T-helper 1 cell treated with Interleukin-12 subunit alpha and Interleukin-12 subunit beta and Interleukin-4 antibody, amounts not matched to agents 30 μg/mL and 1 μg/mL, for 36 hours (primary cell): ENCODE data around the gene TNK2.

ENCODE experiments used
- H3K27ac Mint-ChIP-seq: one replicate; pipeline ENCODE4 v1.8.0; 2021; ENCODE audit warnings: mild to moderate bottlenecking, mixed read lengths
- H3K27me3 Mint-ChIP-seq: one replicate; pipeline ENCODE4 v1.8.0; 2021; ENCODE audit warnings: low read depth, mixed read lengths
- H3K36me3 Mint-ChIP-seq: one replicate; pipeline ENCODE4 v1.8.0; 2021; ENCODE audit warnings: low read depth, mixed read lengths
- H3K4me1 Mint-ChIP-seq: one replicate; pipeline ENCODE4 v1.8.0; 2021; ENCODE audit warnings: low read depth, mixed read lengths
- H3K4me3 Mint-ChIP-seq: one replicate; pipeline ENCODE4 v1.8.0; 2021; ENCODE audit warnings: mild to moderate bottlenecking, moderate library complexity, mixed read lengths
- H3K9me3 Mint-ChIP-seq: one replicate; pipeline ENCODE4 v1.8.0; 2021; ENCODE audit warnings: mixed read lengths

The TNK2 gene

GRCh38 chr3:195897081-195897852 is 11.1 kb downstream of the TNK2 start:
- H3K9me3 Mint-ChIP-seq: no peaks in the 10 kb centered on the region
- H3K27ac Mint-ChIP-seq: peak overlapping the region; percentile 46
- H3K4me1 Mint-ChIP-seq: peaks cover 43% of the 10 kb centered on the region
- H3K36me3 Mint-ChIP-seq: peaks cover 11% of the 10 kb centered on the region
- H3K27me3 Mint-ChIP-seq: no peaks in the 10 kb centered on the region
- H3K4me3 Mint-ChIP-seq: peak overlapping the region; percentile 39

- Mint-ChIP-seq H3K27me3 (no peaks in the 10 kb centered on the region), H3K9me3 (no peaks in the 10 kb centered on the region), H3K4me3 (peak overlapping the region; percentile 88), H3K4me1 (peaks cover 43% of the 10 kb centered on the region), H3K36me3 (peaks cover 11% of the 10 kb centered on the region), H3K27ac (peak overlapping the region; percentile 88)
Observed at GRCh38 chr3:195896361-195897080, 11.8 kb downstream of the TNK2 start.

- Mint-ChIP-seq H3K4me3 (peak overlapping the region; percentile 88), H3K4me1 (peaks cover 38% of the 10 kb centered on the region), H3K36me3 (peaks cover 8% of the 10 kb centered on the region), H3K27me3 (no peaks in the 10 kb centered on the region), H3K9me3 (no peaks in the 10 kb centered on the region), H3K27ac (peak overlapping the region; percentile 88)
Observed at GRCh38 chr3:195895861-195896360, 12.4 kb downstream of the TNK2 start.

GRCh38 chr3:195895078-195895860 is 13.1 kb downstream of the TNK2 start:
- Mint-ChIP-seq H3K36me3 (peaks cover 6% of the 10 kb centered on the region), H3K4me3 (peak overlapping the region; percentile 91), H3K27me3 (no peaks in the 10 kb centered on the region), H3K27ac (peak overlapping the region; percentile 82), H3K9me3 (no peaks in the 10 kb centered on the region), H3K4me1 (peaks cover 31% of the 10 kb centered on the region)

- Mint-ChIP-seq H3K27ac (no peak overlapping the region), H3K27me3 (no peaks in the 10 kb centered on the region), H3K4me1 (peaks cover 25% of the 10 kb centered on the region), H3K9me3 (no peaks in the 10 kb centered on the region), H3K36me3 (no peaks in the 10 kb centered on the region), H3K4me3 (peak overlapping the region; percentile 91)
Observed at GRCh38 chr3:195893916-195894465, 14.4 kb downstream of the TNK2 start.

- Mint-ChIP-seq H3K36me3 (no peaks in the 10 kb centered on the region), H3K4me3 (no peak overlapping the region), H3K27me3 (no peaks in the 10 kb centered on the region), H3K27ac (no peak overlapping the region), H3K9me3 (no peaks in the 10 kb centered on the region), H3K4me1 (peaks cover 25% of the 10 kb centered on the region)
Observed at GRCh38 chr3:195893516-195893915, 14.8 kb downstream of the TNK2 start.

- H3K36me3 Mint-ChIP-seq: no peaks in the 10 kb centered on the region
- no peak overlapping the region for H3K27ac Mint-ChIP-seq
- no peak overlapping the region for H3K4me3 Mint-ChIP-seq
- H3K27me3 Mint-ChIP-seq: no peaks in the 10 kb centered on the region
- no peaks in the 10 kb centered on the region for H3K9me3 Mint-ChIP-seq
- H3K4me1 Mint-ChIP-seq: peaks cover 21% of the 10 kb centered on the region
Observed at GRCh38 chr3:195893044-195893395, 15.3 kb downstream of the TNK2 start.

- Mint-ChIP-seq H3K36me3 (no peaks in the 10 kb centered on the region), H3K4me3 (no peak overlapping the region), H3K27me3 (no peaks in the 10 kb centered on the region), H3K9me3 (no peaks in the 10 kb centered on the region), H3K27ac (no peak overlapping the region), H3K4me1 (peaks cover 17% of the 10 kb centered on the region)
Observed at GRCh38 chr3:195892105-195893043, 16.0 kb downstream of the TNK2 start.

- Mint-ChIP-seq H3K27ac (no peak overlapping the region), H3K36me3 (no peaks in the 10 kb centered on the region), H3K9me3 (no peaks in the 10 kb centered on the region), H3K4me3 (no peak overlapping the region), H3K27me3 (no peaks in the 10 kb centered on the region), H3K4me1 (peaks cover 15% of the 10 kb centered on the region)
Observed at GRCh38 chr3:195891431-195892104, 16.8 kb downstream of the TNK2 start.

GRCh38 chr3:195889870-195890295 is 18.5 kb downstream of the TNK2 start:
- H3K27me3 Mint-ChIP-seq: no peaks in the 10 kb centered on the region
- no peaks in the 10 kb centered on the region for H3K9me3 Mint-ChIP-seq
- H3K4me3 Mint-ChIP-seq: no peak overlapping the region
- H3K4me1 Mint-ChIP-seq: peaks cover 9% of the 10 kb centered on the region
- H3K36me3 Mint-ChIP-seq: no peaks in the 10 kb centered on the region
- H3K27ac Mint-ChIP-seq: no peak overlapping the region

- Mint-ChIP-seq H3K27me3 (no peaks in the 10 kb centered on the region), H3K27ac (peak overlapping the region; percentile 9), H3K9me3 (no peaks in the 10 kb centered on the region), H3K36me3 (no peaks in the 10 kb centered on the region), H3K4me3 (no peak overlapping the region), H3K4me1 (peaks cover 4% of the 10 kb centered on the region)
Observed at GRCh38 chr3:195888981-195889869, 19.1 kb downstream of the TNK2 start.

GRCh38 chr3:195888311-195888761 is 20.0 kb downstream of the TNK2 start:
- peaks cover 4% of the 10 kb centered on the region for H3K4me1 Mint-ChIP-seq
- H3K4me3 Mint-ChIP-seq: no peak overlapping the region
- H3K27me3 Mint-ChIP-seq: no peaks in the 10 kb centered on the region
- no peaks in the 10 kb centered on the region for H3K9me3 Mint-ChIP-seq
- peaks cover 4% of the 10 kb centered on the region for H3K36me3 Mint-ChIP-seq
- H3K27ac Mint-ChIP-seq: no peak overlapping the region
